Astrocyte of the spinal cord (primary cell): ENCODE data around the gene ABCC3.

Experiments
- DNase-seq: peaks from one replicate; pipeline ENCODE4 v3.0.0; 2011; ENCODE audit warnings: low read depth, low spot score
- H3K4me3 ChIP-seq: 2 replicates; pipeline ENCODE4 v1.5.1; 2011; ENCODE audit warnings: low read depth, mild to moderate bottlenecking, low read length, moderate library complexity
- CTCF ChIP-seq: IDR thresholded peaks from 2 replicates; pipeline ENCODE4 v1.5.1; 2012; ENCODE audit warnings: low read depth, mild to moderate bottlenecking, low read length, inconsistent platforms
- in situ Hi-C: cut with HindIII; loops from 2 replicates; pipeline ENCODE4 v1.10.0; 2017; ENCODE audit warnings: low sequenced_read_pairs

ABCC3 gene

GRCh38 chr17:50588391-50589049 lies 46.2 kb upstream of the ABCC3 start:
- in situ Hi-C loops = no loop called here
- H3K4me3 ChIP-seq = no peak overlapping the region
- no peak for TF ChIP-seq CTCF
- DNase-seq = no peak

- peak; percentile 24 for DNase-seq
- in situ Hi-C loops = no loop called here
- no peak overlapping the region for H3K4me3 ChIP-seq
- no peak for TF ChIP-seq CTCF
Measured at GRCh38 chr17:50589095-50589705, 45.5 kb upstream of the ABCC3 start.

- TF ChIP-seq CTCF = no peak
- H3K4me3 ChIP-seq = no peak overlapping the region
- in situ Hi-C loops = no loop called here
- DNase-seq = no peak
Measured at GRCh38 chr17:50590946-50591737, 43.5 kb upstream of the ABCC3 start.

GRCh38 chr17:50593321-50593720 lies 41.4 kb upstream of the ABCC3 start:
- no peak for TF ChIP-seq CTCF
- no peak for DNase-seq
- no peak overlapping the region for H3K4me3 ChIP-seq
- in situ Hi-C loops = no loop called here

GRCh38 chr17:50594128-50594823 lies 40.4 kb upstream of the ABCC3 start:
- H3K4me3 ChIP-seq = no peak overlapping the region
- DNase-seq = no peak
- TF ChIP-seq CTCF = no peak
- in situ Hi-C loops = no loop called here

GRCh38 chr17:50594892-50595291 lies 39.8 kb upstream of the ABCC3 start:
- no peak for TF ChIP-seq CTCF
- no peak for DNase-seq
- H3K4me3 ChIP-seq = no peak overlapping the region
- in situ Hi-C loops = no loop called here
